LNCAP (cell line): ENCODE measurements around the gene MMAA.

Experiments
- TF ChIP-seq, protein P1 (sequence below): fragments of 450-650 bp; IDR thresholded peaks from 2 replicates; pipeline ENCODE4 v1.5.1; 2017; ENCODE audit warnings: mild to moderate bottlenecking

Gene MMAA

GRCh38 chr4:145625677-145626622, 6.8 kb downstream of the MMAA start:
- TF ChIP-seq, protein P1, sequence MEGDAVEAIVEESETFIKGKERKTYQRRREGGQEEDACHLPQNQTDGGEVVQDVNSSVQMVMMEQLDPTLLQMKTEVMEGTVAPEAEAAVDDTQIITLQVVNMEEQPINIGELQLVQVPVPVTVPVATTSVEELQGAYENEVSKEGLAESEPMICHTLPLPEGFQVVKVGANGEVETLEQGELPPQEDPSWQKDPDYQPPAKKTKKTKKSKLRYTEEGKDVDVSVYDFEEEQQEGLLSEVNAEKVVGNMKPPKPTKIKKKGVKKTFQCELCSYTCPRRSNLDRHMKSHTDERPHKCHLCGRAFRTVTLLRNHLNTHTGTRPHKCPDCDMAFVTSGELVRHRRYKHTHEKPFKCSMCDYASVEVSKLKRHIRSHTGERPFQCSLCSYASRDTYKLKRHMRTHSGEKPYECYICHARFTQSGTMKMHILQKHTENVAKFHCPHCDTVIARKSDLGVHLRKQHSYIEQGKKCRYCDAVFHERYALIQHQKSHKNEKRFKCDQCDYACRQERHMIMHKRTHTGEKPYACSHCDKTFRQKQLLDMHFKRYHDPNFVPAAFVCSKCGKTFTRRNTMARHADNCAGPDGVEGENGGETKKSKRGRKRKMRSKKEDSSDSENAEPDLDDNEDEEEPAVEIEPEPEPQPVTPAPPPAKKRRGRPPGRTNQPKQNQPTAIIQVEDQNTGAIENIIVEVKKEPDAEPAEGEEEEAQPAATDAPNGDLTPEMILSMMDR, result no peak

DNA sequence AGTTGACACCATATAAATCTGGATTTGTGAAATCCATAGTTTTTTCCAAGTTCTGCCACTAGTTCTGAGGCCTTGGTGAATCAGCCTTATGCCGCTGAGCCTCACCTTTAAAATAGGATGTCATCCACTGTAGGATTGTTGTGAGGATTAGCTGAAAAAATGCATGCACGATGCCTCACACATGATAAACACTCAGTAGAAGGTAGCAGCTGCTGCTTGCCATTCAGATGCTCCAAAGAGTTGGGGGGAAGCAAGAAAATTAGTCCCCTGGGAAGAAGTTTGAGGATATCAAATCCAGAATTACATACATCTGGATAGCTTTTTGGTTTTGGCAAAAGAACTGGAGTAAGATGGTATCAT, 7.4 kb downstream of the MMAA start:
- TF ChIP-seq, protein P1, result no peak

DNA sequence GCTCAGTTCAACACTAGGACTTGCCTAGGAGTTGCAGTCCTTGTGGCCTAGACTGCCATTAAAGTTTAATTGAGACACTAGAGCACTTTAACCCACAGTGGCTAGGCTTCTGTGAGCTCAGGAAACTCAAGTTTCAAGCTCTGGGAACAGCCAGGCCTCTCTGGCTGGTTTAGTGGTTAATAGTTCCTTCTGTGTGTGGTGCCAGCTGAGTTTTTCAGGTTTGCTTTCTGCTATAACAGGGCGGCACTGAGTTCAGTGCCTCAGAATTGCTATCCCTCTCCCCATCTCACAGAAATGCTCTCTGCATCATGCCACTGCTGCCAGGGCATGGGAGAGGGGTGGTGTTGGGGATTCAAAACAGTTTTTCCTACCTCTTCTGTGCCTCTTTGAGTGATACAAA, 15.9 kb downstream of the MMAA start:
- TF ChIP-seq, protein P1, result no peak

- TF ChIP-seq, protein P1, result no peak
These were observed 16.4 kb downstream of the MMAA start for GRCh38 chr4:145635630-145636029.

DNA sequence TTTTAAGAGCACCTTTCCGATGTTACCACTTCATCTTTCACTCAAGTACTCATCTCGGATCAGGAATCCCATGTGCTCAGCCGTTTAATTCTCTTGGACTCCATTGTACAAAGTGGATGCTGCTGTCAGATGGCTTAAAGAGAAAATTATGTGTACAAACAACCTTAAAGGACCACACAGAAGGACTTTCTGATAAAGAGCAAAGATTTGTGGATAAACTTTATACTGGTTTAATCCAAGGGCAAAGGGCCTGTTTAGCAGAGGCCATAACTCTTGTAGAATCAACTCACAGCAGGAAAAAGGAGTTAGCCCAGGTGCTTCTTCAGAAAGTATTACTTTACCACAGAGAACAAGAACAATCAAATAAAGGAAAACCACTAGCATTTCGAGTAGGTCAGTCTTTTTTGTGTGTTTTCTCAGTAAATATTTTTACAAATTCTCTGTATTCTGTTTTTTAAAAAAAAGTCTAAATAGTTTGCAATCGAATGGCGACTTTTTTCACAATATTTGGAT, 20.1 kb downstream of the MMAA start:
- TF ChIP-seq, protein P1, result no peak

DNA sequence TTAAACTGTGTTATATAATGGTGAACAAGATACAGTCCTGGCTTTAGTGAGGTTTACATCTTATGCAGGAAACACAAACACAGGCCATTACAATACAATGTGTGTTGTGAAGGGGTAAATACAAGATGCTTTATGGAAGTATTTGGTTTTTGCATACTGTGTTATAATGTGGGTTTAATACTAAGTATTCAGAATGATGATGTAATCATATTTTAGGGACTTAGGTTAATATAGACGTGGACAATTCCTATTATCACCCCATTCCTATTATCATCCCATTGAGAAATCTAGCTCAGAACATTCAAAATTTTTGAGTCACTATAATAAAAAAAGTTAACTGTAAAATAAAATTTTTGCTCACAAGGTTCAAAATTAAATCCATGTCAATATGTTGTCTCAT, 24.1 kb downstream of the MMAA start:
- TF ChIP-seq, protein P1, result no peak

DNA sequence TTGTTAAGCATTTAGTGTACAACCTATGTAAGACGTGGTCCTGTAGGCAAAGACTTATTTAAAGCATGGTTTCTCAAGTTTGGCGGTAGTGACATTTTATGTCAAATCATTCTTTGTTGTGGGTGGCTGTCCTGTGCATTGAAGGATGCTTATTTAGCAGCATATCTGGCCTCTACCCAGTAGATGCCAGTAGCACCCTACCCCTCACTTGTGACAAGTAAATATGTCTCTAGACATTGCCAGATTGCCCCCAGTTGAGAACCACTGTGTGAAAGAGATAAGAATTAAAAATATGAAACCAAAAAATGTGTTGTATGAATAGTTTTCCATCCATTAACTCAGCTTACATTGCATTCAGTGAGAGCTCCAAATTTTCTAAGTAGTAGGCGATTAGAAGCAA, 25.5 kb downstream of the MMAA start:
- TF ChIP-seq, protein P1, result no peak
